Brain pericyte (primary cell): ENCODE data around the gene P3H2.
"Not testable (repeated sequence)": the region's sequence is repeated elsewhere in the genome, so short reads cannot be mapped to it uniquely, and the experiment has no call there.

Experiments used
- DNase-seq: peaks from one replicate; pipeline ENCODE4 v3.0.0-alpha.2; 2012; ENCODE audit warnings: low read depth, low spot score

Gene P3H2

GRCh38 chr3:190086191-190086590, 34.5 kb downstream of the P3H2 start:
- no peak for DNase-seq

DNA sequence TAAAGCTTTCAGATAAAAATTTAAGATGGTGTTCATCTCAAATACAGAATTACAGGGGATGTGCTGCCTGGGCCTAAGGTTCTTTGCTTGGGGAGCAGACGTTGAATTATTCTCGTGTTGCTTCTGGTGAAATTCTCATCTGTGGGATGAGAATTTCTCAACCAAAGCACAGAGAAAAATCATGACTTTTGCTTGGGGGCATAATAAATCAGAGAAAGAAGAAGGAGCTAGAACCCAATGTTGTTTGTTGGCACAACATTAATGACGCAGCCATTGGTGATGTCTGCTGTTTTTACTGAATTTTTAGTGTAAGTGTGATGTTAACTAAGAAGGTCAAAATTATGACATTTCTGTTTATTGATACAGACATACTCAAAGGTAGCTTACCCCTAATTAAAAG, 35.7 kb downstream of the P3H2 start:
- no peak for DNase-seq

DNA sequence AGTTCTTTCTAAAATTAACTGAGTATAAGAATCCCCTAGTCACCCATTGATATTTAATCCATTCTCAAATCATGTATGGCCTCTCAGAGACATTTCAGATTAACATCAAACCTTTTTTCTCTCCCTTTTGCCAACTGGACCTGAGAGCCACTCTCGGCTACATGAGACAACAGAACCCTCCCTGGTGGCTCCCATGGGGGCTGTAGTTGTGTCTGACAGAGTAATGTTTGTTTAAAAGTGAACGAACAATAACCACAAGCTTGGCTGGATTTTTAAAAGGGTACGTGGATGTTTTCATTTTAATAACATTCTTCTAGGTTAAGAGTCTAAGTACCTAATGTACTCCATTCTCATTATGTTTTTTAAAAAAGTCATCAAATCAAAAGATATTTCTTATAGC, 37.1 kb downstream of the P3H2 start:
- DNase-seq = no peak

DNA sequence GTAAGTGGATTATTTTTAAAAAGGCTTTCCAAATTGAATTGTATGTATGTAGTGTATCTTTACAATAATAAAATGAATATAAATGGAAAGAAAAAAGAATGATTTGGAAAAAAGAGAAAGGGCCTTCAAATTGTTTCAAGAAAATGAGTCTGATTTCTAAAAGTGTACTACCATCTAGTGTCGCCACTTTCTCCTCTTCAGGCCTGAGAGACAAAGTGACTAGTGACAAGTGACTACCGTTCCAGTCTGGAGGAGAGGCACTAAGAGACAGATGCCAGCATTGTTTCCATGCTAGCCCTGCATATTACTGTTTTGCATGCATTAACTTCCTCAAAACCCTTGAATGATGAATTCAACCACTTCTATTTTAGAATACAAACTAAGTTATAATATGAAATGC, 39.3 kb downstream of the P3H2 start:
- DNase-seq = no peak

GRCh38 chr3:190079173-190079572, 41.5 kb downstream of the P3H2 start:
- DNase-seq = not testable (repeated sequence)

GRCh38 chr3:190077395-190078045, 43.2 kb downstream of the P3H2 start:
- no peak for DNase-seq

DNA sequence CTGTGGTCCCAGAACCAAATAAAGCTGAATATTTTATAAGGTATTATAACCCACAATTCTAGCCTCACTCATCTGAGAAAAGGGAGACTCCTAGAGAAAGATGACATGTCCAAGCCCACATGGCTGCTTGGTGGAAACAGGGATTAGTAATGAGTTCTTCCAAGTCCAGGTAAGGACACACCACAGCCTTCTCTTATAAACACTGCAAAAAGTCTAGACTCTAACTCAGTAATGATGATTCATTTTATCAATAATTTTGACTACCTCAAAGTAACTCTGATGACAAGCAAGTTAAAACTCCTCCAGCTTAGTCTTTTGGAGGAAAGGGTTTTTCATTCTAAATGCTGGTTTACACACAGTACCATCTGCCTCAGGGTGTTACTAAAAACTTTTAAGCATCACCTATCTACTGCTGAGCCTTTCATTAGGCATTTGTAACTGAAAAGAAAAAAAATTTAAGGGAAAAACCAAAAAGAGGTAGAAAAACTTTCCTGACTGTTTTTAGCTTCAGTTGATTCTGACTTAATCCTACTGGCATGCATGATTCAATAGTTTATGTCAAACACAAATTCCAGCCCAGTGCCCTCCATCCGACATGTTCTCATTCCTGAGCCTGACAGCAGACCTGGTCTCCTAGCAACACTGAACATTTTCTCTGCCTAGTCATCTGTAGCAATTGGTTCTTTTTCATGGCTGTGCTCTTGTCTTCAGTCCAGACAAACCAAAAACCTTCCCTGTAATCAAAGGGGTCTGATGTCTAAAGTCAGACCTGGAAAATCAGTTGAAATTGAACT, 43.9 kb downstream of the P3H2 start:
- peak; percentile 47 for DNase-seq

GRCh38 chr3:190076136-190076535, 44.6 kb downstream of the P3H2 start:
- no peak for DNase-seq

DNA sequence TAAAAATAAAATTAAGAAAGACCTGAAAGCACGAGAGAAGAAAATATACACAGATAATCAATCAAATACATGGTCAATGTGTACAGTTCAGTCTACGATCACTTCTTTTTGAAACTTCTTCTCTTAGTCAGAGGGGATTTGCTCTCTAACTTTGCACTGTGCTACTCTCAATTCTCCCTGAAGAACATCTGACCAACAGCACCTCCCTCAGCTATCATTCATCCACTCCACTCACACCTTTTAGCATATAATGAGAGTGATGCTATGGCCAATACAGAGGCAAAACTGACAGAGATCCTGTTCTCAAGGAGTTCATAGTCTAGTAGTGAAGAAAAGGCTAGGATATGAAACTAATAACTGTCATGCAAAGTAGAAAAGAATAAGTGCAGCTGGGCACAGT, 45.9 kb downstream of the P3H2 start:
- DNase-seq = no peak

DNA sequence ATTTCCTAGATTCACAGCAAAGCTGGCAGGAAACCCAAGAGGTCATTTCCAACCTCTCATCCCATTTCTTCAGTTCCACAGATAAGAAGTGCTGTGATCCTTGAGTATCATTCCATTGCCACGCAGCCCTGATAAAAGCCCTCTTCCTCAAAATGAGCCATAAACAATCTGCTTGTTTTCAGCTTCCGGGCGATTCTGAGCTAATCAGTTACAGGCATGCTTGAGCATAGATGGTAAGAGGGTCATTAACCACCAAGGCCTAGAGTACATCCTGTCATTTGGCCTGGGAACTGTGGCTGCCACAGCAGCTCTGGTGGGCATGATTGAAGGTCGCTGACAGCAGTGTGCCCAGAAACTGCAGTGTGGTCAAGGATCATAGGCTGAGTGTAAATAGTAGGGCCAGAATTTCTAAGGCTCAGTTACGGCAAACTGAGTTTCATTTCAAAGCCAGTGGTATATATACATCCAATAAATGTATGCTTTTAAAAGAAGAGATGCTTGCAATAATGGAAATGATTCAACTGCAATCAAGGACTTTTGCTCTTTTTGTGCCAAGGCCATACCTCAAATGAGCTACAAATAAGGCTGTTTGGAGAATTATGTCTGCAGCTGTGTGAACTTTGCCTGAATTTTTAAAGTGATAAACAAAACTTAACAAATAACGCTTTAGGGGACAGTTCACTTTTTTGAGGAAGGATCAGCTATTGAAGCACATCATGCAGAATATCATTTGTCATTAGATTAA, 47.3 kb downstream of the P3H2 start:
- DNase-seq = no peak

DNA sequence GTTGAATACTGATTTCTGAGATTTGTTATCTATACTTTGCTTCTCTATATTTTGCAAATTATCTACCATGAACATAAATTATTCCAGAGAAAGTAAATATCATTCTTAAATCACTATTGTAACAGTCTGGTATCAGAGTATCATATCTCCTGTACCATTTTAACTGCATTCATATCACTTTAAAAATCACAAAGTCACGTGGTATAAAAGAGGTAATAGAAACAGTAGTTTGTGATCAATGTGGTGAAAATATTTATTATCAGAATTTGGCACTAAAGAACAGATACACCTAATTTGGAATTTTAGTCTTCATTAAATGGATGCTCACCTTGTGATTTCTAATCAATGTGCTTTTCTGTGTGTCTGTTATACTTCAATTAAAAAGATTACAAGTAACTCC, 47.8 kb downstream of the P3H2 start:
- no peak for DNase-seq

DNA sequence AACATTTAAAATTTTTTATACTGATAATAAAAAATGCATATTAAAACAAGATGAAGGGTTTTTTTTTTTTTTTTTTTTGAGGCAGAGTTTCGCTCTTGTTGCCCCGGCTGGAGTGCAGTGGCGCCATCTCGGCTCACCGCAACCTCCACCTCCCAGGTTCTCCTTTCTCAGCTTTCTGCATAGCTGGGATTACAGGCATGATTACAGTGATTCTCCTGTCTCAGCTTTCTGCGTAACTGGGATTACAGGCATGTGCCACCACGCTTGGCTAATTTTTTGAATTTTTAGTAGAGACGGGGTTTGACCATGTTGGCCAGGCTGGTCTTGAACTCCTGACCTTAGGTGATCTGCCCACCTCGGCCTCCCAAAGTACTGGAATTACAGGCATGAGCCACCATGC, 48.8 kb downstream of the P3H2 start:
- not testable (repeated sequence) for DNase-seq

DNA sequence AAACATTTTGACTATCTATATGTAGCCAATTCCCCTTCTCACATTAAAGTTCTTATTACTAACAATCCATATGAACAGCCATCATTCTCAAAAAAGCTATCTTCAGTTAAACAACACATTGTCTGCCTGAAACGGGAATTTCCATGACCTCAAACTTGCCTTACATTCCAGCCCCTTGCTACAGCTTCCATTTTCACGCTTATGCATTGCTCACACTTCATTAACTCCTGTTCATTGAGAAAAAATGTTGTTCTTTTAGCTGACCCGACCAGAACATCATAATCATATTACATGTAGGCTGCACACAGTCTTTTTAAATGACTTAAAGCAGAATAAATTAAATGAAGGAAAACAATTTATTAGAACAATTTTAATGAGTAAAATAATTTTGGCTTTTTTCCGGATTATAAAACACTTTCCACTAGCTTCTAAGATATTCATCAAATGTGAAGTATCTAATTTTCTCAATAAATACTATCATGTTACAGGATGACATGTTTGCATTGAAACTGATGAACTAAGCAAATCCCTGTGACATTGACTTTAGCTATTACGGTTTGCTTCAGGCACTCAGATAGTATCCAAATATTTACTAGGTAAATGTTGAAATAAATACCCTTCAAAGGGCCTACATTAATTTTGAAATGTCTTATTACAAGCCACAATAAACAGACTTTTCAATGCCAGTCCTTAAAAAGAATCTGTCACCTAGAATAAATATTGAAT, 49.9 kb downstream of the P3H2 start:
- no peak for DNase-seq

DNA sequence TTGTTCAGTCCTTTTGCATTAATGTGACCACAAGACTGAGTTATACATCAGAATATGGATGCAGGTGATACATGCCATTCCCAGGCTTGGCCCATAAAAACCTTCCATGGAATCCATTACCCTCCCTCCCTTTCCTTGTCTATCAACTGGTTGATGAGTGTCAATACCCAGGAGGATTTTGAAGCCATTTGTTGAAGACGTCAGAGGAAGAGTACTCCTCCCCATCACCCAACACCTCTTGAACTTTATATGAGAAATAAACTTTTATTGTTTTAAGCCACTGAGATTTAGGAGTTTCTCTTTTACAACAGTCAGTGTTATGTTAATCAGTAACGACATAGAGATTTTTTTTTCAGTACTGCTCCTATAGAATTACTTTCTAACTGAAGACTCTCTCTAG, 55.5 kb downstream of the P3H2 start:
- no peak for DNase-seq

DNA sequence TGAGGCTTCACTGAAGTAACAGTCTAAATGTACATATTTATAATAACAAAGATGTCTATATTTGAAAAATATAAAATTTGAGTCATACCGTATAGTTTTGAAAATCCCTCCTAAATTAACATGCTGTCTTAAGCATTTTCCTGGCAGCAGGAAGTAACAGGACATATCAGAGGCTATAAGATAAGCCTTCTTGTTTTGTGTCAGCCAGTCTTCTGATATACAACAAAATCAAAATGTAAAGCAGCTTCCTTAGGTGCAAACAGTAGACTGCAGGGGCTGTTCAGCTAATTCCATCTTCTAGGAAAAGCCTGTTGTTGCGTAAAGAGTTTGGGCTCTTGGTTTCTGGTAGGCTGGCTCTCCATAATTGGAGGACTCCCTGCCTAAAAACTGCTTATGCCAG, 56.0 kb downstream of the P3H2 start:
- no peak for DNase-seq

DNA sequence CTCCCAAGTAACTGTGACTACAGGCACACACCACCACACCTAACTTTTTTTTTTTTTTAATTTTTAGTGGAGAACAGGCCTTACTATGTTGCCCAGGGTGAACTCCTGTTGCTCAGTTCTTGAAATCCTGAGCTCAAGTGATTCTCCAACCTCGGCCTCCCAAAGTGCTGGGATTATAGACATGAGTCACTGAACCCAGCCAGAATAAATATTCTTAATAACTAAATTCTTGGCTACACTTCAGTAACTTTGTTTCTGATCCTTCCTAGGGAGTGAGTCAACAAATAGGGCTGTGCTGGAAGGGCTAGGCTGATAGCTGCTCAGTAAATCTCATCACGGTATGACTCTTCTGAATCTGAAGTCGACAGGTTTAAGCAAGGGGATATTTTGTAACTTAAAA, 56.6 kb downstream of the P3H2 start:
- DNase-seq = peak; percentile 63

GRCh38 chr3:190063490-190063889, 57.2 kb downstream of the P3H2 start:
- DNase-seq = no peak

DNA sequence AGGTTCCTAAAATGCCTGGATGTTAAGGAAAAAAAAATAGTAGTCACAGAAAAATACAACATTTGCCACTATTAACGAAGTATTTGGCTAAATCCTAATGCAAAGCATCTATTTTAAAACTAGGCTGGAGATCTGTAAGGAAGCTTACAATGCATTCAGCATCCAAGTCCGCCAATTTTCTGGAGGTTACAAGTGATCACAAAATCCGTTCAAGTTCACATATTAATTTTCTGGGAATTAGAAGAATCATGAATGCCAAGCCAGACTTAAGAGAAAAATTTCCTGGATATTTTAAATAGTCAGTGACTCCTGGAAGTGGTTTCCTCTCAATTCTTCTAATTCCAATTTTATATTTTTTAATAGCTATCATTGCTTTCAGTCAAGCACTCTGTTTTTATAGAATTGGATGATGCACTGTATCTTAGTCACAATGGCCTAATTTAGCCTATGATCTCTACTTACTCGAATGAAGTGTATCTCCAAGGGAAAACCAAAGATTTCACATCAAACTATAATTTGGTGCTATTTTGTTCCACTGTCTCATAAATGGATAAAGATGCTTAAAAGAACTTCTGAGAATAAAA, 60.4 kb downstream of the P3H2 start:
- DNase-seq = no peak

DNA sequence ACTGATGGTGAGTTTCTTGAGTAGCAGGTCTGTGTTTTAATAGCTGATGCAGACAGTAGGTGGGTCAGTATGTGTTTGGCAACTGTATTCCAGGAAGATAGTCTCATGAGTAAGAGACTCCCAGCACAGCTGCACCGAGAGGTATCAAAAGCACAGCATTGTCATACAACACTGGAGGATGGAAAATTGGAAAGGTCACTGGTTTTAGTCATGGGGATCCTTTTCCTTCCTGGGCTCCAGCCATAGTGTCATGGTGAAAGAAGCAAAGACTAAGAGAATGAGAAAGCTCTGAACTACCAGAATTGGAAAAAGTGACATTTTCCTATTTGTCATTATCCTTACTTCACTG, 61.5 kb downstream of the P3H2 start:
- DNase-seq = no peak

DNA sequence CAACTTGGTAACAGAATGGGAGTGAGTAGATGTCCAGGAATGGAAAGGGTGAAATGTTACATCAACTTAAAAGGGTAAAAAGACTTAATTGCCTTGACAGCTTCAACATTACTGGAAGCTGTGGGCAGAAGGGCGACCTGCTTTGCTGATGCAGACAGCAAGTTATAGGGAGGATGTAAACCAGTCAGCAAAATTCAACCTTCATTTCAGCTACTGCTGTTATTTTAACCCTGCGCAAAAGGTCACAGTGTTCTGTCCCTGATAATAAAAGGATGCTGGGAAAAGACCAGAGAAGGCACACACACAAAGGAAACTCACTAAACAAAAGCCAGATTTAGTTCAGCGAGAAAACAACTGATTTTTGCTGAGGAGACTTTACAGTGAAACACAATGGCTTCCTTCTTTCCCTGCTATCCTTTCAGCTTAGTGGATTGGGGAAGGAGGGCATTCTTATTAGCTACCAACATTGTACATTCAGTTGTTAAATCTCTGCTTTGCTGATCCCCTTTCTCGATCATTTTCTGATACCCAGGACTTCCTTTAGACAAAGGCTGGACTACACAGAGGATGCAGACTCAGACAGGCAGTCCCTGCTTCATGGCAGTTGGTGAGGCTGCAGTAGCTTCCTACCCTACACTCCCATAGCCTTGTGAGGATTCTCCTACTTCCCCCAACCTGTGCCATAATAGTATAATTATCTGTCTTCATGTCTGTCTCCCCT, 62.0 kb downstream of the P3H2 start:
- DNase-seq = peak; percentile 22

GRCh38 chr3:190056742-190057141, 64.0 kb downstream of the P3H2 start:
- DNase-seq = no peak
